NCI-H82 treated with DMSO at 0.1 percent for 48 hours (cell line): ENCODE data around the gene ABHD16A.

Experiments used
- DNase-seq: peaks from one replicate; lab custom pipeline; 2025; ENCODE audit not compliant: unreplicated experiment; lab: John Stamatoyannopoulos, UW

ABHD16A gene

DNA sequence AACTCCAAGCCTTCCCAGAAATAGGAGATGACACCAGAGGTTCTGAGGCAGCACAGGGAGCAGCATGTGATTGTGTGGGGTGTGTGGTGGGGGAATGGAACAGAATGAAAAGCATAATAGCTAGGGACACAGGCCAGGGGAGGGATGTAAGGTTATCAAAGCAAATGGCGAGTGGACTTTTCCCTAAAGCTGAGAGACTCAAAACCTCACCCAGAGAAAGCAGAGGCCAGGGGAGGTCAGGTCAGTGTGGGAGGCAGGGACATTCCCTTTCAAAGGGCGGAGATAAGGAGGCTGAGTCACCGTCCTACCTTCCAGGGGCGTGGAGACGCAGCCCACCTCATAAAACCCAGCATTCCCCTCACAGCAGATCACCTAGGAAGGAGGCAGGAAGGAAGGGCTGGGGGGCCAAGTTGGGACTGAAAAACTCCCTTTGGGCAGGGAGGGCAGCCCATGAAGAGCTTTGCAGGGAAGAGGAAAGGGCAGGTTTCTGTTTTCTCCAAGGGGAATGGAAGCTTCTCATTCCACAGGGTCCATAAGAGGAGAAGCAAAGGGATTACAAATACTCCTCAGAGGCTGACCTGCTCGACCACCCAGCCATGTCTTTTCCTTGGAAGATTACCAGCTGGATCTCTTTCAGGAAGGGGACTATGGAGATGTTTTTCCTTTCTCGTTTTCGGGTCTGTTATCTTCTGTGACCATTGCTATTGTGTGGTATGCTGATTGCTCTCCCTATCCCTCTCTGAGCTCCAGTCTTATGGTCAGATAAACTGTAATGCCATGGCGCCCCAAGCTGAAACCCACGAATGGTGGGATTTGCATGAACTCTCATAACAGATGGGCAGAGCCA lies 12.7 kb downstream of the ABHD16A start:
- DNase-seq: no peak

- DNase-seq: no peak
These were observed 13.6 kb downstream of the ABHD16A start for GRCh38 chr6:31689249-31690110.

GRCh38 chr6:31687860-31688693 lies 15.0 kb downstream of the ABHD16A start:
- no peak for DNase-seq

DNA sequence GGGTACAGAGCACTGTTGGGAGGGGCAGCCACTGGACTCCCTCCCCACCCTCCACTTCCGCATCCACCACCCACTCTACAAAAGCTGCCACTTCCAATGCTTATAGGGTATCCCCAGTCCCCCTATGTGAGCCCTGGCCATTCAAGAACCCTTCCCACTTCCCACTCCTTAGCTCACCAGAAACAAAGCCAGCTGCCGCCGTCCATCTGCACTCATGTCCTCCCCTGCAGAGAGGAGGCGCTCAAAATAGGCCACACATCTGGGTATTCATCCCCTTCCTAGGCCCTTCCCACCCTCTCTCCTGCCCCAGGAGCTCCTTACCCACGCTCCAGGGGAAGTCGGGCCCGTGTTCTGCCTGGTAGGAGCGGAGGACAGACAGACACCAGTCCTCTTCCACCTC lies 15.8 kb downstream of the ABHD16A start:
- no peak for DNase-seq

- DNase-seq: no peak
These were observed 16.6 kb downstream of the ABHD16A start for GRCh38 chr6:31686483-31686882.

DNA sequence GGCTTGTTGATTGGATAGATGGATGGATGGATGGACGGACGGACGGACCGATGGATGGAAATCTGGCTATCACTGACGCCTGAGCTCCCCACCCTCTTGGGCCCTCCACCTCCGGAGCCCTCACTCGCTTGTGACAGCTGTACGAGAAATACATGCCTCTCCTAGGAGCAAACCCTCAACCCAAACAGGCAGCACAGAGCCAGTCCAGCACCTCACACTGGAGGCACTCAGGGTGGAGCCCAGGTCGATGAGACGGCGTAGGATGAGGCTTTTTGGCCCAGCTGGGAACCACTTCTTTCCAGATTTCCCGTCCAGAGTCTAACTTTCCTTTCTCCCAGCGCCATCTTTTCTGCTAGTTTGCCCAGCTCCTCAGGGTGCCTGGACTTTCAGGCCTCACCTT lies 19.5 kb downstream of the ABHD16A start:
- DNase-seq: no peak

DNA sequence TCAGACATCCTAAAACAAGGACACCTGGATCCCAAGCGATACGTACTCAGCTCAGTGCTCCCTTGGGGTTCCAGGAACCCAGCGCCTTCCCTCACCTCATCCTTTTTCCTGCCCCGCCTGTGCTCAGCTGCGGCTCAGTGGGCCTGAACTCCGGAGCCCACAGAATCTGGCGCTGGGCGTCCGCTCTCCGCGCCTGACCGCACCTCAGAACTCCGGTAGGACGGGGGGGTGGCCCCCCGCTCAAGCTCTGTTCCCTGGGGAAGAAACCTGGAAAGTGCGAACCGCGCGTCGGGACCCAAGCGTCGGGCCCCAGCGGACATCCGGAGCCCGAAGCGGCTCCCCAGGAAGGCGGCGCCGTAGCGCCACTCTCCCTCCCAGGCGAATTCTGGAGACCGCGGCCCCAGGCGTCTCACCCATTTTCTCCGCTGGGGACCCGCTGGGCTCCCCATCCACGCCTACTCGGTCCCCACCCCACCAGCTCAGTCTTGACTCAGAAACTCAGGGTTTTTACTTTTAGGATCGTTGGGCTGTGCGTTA lies 21.9 kb downstream of the ABHD16A start:
- no peak for DNase-seq

- peak; percentile 76 for DNase-seq
These were observed 22.6 kb downstream of the ABHD16A start, which contains the start of gene LY6G5C for GRCh38 chr6:31680226-31681134. Gene LY6G5C (minus strand): TSS chr6:31681067. CDS start chr6:31680373, 694 bp downstream.

DNA sequence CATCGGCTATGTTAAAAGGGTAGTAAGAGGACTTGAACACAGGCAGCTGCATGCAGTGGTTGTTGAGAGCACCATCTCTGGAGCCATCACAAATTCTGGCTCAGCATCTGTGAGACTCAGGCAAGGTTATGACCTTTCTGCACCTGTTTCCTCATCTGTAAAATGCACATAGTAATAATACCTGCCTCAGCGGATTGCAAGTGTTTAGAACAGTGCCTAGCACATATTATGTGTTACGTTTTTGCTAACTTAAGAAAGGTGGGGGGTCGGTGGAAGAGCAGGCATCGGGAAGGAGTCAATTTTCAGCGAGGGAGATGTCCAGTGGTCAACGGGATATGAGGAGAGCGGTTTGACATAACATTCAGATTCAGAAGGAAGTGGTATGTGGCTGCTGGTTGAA lies 25.2 kb downstream of the ABHD16A start:
- DNase-seq: no peak

DNA sequence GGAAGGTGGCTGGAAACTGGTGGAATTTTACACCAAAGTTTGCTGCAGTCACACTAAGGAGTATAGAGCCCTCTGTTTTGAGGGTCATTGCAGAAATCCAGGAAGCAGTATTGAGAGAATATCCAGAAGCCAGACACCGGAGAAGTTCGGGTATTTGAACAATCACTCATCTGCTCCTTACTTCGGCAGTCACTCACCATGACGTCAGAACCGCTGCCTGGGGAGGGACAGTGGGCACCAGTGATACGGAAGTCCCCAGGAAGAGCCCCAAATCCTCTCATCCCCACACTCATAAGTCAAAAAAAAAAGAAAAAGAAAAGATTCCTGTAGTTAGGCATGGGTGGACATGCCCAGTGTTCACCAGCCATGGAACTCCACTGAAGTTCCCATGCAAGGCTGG lies 26.2 kb downstream of the ABHD16A start:
- no peak for DNase-seq

GRCh38 chr6:31676322-31676903 lies 26.7 kb downstream of the ABHD16A start:
- no peak for DNase-seq

GRCh38 chr6:31669676-31670075 lies 33.4 kb downstream of the ABHD16A start, which contains the start of gene LY6G5B:
Gene LY6G5B (plus strand): TSS chr6:31669976. CDS start chr6:31670951, 975 bp downstream.
- DNase-seq: no peak

GRCh38 chr6:31666337-31666965 lies 36.7 kb downstream of the ABHD16A start:
- DNase-seq: no peak

GRCh38 chr6:31665501-31666336 lies 37.4 kb downstream of the ABHD16A start, which contains the start of gene CSNK2B:
Gene CSNK2B (plus strand): TSS chr6:31666080. CDS start chr6:31666832, 752 bp downstream.
- peak; percentile 99 for DNase-seq

GRCh38 chr6:31664790-31665500 lies 38.2 kb downstream of the ABHD16A start, which contains the start of gene GPANK1:
Gene GPANK1 (minus strand): TSS chr6:31664997. CDS start chr6:31664478, 519 bp downstream.
- DNase-seq: peak; percentile 79

DNA sequence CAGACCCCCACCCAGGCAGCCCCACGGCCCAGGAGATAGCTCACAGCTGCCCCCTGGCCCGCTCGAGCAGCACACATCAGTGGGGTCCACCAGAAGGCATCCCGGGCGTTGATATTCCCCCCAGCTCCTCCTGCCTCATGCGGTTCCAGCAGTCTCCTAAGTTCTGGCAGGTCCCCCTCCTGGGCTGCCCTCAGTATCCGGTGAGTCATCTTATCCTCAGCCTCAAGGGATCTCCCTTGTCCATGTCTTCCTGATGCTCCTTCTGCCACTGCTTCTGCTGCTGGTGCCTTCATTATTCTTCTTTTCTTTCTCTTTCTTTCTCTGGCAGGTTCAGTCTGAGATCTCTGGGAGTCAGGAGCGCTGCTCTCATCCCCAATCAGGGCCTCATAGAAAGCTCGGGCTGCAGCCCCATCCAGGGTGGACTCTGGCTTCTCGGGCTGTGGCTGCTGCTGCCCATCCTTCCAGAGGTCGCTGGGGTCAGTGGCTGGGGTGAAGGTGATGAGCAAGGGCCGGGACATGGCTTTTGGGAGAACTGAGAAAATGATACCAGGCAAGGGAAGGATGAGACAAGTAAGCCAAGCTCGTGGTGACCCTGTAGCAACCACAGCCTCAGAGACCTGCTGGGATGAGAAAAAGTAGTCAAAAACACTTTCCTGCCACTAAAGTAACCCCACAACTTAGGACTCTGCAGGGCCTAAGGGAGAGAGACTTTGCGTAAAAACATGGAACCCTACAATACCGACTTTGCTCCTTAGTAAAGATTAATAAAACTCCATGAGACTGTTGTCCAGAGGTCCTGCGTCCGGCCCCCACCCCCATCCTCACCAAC lies 38.9 kb downstream of the ABHD16A start:
- peak; percentile 5 for DNase-seq
